Kidney (tissue), 14 donors: Measurements from ENCODE around the gene ZNF184. TPM values are rescaled to one million over a fixed set of nuclear protein-coding genes. Genes with fewer than 3 reads are reported as not detected.

ENCODE experiments used
- DNase-seq, 5 donors: peaks; one replicate each; pipeline ENCODE4 v3.0.0-alpha.2; 2013 to 2020
- FAIRE-seq: peaks from 2 replicates; lab custom pipeline; 2012; peaks lifted over from hg19 to GRCh38; lab: Jason Lieb, UNC
- H3K27ac ChIP-seq, 2 donors: one replicate each; pipeline ENCODE4 v1.7.0; 2013; ENCODE audit warnings: low read depth in 2 of 2, low read length in 2 of 2, inconsistent platforms in 1 of 2
- H3K27me3 ChIP-seq: one replicate; pipeline ENCODE4 v1.7.1; 2013; ENCODE audit warnings: low read length, inconsistent platforms; ENCODE audit not compliant: control insufficient read depth, insufficient read depth
- H3K36me3 ChIP-seq, 3 donors: one replicate each; pipeline versions ENCODE4 v1.7.0 to v1.7.1; 2013; ENCODE audit warnings: low read length in 3 of 3, control low read depth in 1 of 3, inconsistent platforms in 1 of 3; ENCODE audit not compliant: insufficient read depth in 3 of 3, control insufficient read depth in 2 of 3
- H3K4me1 ChIP-seq, 3 donors: one replicate each; pipeline versions ENCODE4 v1.7.0 to v1.7.1; 2013; ENCODE audit warnings: low read length in 3 of 3, inconsistent platforms in 1 of 3, low read depth in 1 of 3; ENCODE audit not compliant: control insufficient read depth in 2 of 3, insufficient read depth in 2 of 3
- H3K4me3 ChIP-seq, 3 donors: one replicate each; pipeline versions ENCODE4 v1.7.0 to v1.8.1; 2013; ENCODE audit warnings: low read length in 3 of 3, control low read depth in 1 of 3, inconsistent platforms in 1 of 3
- H3K9ac ChIP-seq, 3 donors: one replicate each; pipeline versions ENCODE4 v1.7.0 to v1.7.1; 2013; ENCODE audit warnings: low read length in 3 of 3, control low read depth in 1 of 3, inconsistent platforms in 1 of 3
- H3K9me3 ChIP-seq, 3 donors: one replicate each; pipeline versions ENCODE4 v1.7.0 to v1.7.1; 2013; ENCODE audit warnings: low read length in 3 of 3, control low read depth in 1 of 3, inconsistent platforms in 1 of 3; ENCODE audit not compliant: control insufficient read depth in 2 of 3, insufficient read depth in 1 of 3
- intact Hi-C: fragments of 100-400 bp; cut with DNase I; formaldehyde crosslinking; loops from one replicate; pipeline ENCODE4 v1.11.1; 2022
- polyA plus RNA-seq: library from polyadenylated mRNA; stranded (reverse); fragments of 350-450 nt; fragmentation: Illumina TruSeq; extraction: RNeasy Lipid Tissue Mini Kit (QIAGEN cat#74804); gene quantifications from one replicate; pipeline ENCODE4 v1.2.3, GENCODE V29; 2014; ENCODE audit warnings: low read depth, low replicate concordance; ENCODE audit not compliant: insufficient read depth
- total RNA-seq: library from RNA; stranded (reverse); fragmentation: NEBNext Ultra II Directional; extraction: Animal tissue kit (Norgen Biotek cat#: 25700); gene quantifications from one replicate; pipeline ENCODE4 v1.2.1, GENCODE V29; 2021
- TF ChIP-seq, protein P1 (sequence below): IDR thresholded peaks from 3 replicates; pipeline ENCODE4 v1.5.1; 2012; ENCODE audit warnings: mild to moderate bottlenecking, moderate library complexity, borderline replicate concordance; ENCODE audit not compliant: insufficient read depth; ENCODE audit errors: extremely low read depth
- donor health status: control.
- donor health status: control.
- donor health status: control.
- donor health status: control.
- donor health status: control.
- donor health status: DM: yes; HTN: yes; CAD: no.
- donor health status: Normal renal cell carcinoma (clear cell type).

The ZNF184 gene
- total and polyA plus RNA-seq, 2 donors from 2014 or later: 4.4 to 8.0 TPM

DNA sequence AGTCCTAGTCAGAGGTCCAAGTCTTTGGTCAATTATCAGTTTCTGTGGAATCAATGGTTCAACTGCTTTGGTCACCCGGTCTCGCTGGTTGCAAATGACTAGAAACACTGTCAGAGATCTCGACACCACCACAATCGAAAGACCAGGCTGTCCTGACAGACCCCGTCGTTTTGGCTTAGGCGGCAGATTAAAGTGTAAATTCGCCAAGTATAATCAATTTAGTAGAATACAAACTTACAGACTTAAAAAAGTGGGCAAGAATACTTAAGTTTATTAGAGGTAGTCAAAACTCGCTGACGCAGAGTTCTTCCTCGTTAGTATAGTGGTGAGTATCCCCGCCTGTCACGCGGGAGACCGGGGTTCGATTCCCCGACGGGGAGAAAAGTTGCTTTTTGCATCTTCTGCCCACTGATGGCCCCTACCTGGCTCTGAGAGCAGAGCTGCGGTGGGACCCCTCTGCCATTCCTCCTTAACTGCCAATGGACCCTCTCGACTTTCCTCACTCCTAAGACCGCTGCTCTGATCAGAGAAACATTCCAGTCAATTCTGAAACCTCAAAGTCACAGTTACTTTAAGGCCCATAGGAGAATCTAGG is 30.6 kb upstream of the ZNF184 start:
- H3K9me3 ChIP-seq: no peaks in the 10 kb centered on the region
- TF ChIP-seq, protein P1, sequence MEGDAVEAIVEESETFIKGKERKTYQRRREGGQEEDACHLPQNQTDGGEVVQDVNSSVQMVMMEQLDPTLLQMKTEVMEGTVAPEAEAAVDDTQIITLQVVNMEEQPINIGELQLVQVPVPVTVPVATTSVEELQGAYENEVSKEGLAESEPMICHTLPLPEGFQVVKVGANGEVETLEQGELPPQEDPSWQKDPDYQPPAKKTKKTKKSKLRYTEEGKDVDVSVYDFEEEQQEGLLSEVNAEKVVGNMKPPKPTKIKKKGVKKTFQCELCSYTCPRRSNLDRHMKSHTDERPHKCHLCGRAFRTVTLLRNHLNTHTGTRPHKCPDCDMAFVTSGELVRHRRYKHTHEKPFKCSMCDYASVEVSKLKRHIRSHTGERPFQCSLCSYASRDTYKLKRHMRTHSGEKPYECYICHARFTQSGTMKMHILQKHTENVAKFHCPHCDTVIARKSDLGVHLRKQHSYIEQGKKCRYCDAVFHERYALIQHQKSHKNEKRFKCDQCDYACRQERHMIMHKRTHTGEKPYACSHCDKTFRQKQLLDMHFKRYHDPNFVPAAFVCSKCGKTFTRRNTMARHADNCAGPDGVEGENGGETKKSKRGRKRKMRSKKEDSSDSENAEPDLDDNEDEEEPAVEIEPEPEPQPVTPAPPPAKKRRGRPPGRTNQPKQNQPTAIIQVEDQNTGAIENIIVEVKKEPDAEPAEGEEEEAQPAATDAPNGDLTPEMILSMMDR: no peak
- peaks cover 0 to 4% (median 2%) of the 10 kb centered on the region in 3 donors for H3K4me1 ChIP-seq
- no peak overlapping the region for H3K27ac ChIP-seq
- DNase-seq (peak; percentile 70 to 90 (median 83)), FAIRE-seq (no peak)
- H3K4me3 ChIP-seq: peak overlapping the region; percentile 59 to 86 (median 70)
- H3K9ac ChIP-seq: peak overlapping the region in 2 of 3 donors; percentile 10 to 74
- H3K27me3 ChIP-seq: peaks cover 37% of the 10 kb centered on the region
- intact Hi-C loops: no loop called here
- no peaks in the 10 kb centered on the region for H3K36me3 ChIP-seq

DNA sequence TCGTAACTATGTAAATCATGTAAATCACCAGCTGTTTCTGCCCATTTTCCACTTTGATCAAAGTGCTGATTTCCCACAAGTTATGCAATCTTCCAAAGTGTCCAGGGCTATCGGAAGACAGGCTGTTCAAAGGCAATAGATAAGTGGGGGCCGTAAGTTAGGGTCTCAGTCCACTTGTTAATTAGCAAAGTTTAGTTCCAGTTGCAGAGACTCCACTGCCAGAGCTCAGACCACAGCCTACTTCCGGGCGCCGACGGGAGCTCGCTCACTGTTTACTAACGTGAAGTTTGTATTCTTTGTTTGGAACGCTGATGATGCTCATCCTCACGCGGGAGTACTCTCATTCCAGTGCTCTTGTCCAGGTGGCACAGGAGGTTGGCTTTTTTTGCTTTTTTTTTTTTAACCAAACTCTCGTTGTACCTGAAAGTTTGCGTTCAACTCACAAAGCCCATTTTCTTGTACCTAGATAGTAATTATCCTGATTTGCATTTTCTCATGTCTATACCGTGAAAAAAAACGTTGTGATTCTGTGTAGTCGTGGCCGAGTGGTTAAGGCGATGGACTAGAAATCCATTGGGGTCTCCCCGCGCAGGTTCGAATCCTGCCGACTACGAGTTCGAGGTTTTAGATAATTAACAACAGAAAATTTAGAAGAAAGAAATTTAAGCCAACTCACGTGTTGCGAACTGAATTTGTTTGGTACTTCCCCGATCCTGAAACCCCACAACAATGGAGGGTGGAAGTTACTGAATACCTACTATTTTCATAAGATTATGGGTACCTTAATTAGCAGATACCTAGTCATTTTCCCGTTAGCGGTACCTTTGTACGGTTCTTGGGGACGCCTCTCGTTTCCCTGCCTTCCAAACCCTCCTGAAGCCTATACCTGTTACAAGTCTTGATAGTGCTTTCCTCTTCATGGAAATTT is 29.9 kb upstream of the ZNF184 start:
- Histone ChIP-seq H3K4me3 (peak overlapping the region; percentile 59 to 86 (median 70)), H3K9me3 (no peaks in the 10 kb centered on the region), H3K36me3 (no peaks in the 10 kb centered on the region), H3K27ac (no peak overlapping the region), H3K9ac (peak overlapping the region in 2 of 3 donors; percentile 10 to 74), H3K4me1 (peaks cover 0 to 4% (median 2%) of the 10 kb centered on the region in 3 donors), H3K27me3 (peaks cover 37% of the 10 kb centered on the region)
- DNase-seq: peak; percentile 60 to 74 (median 73)
- no peak for FAIRE-seq
- TF ChIP-seq, protein P1: no peak
- intact Hi-C loops: no loop called here

DNA sequence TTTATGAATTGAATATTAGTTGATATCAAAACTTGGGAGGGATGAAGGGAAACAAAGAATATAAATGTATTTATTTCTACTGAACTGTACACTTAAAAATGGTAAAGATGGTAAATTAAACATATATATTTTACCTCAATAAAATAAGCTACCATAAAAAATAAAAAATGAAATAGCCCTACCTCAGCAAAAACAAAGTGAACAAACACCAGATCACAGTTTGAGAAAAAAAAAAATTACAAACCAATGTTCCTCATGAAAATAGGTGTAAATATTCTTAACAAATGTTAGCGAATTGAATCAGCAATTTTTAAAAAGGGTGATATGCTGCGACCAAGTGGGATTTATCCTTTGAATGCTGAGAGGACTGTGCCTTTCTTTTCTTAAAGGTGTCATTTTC is 28.3 kb upstream of the ZNF184 start:
- Histone ChIP-seq H3K9ac (no peak overlapping the region), H3K27ac (no peak overlapping the region), H3K4me3 (no peak overlapping the region), H3K4me1 (peaks cover 0 to 4% (median 2%) of the 10 kb centered on the region in 3 donors), H3K27me3 (peaks cover 41% of the 10 kb centered on the region), H3K9me3 (no peaks in the 10 kb centered on the region), H3K36me3 (no peaks in the 10 kb centered on the region)
- TF ChIP-seq, protein P1: no peak
- intact Hi-C loops: no loop called here
- FAIRE-seq (no peak), DNase-seq (no peak)
